GM19438 (cell line): Measurements from ENCODE around the gene ADAR.

Source experiments
- ATAC-seq: cut with Tn5 transposase; IDR thresholded peaks from one replicate; pipeline ENCODE4 v1.9.1; 2021; ENCODE audit warnings: low read depth; ENCODE audit not compliant: unreplicated experiment

ADAR gene

DNA sequence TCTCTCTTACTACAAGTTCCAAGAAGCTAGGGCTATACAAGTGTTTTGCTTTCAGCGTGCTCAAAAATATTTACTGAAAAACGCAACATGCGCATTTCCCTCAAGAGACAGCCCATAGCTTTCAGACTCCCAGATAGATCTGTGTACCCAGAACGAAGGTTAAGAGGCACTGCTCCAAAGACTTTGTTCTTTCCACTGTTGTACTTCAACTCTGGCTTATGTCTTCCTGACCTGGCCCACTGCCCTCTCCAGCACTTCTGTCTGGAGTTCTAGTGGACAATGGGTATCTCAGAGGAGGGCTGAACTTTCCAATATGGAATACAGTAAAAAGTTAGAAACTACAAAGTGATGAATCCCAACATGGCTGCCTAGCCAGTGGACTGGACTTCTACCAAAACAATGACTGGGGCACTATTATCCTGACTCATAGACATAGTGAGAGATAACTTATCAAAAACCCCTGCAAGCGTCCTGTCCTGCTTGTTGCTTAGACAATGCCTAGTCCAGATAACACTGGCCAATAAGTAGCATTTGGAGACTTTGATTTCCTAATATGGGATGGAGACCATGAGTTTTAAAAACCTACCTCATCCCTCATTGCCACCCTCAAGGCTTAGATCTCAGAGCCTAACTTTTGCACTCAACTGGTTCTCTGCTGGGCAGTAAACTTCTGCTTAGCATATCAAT, 8.8 kb upstream of the ADAR start:
- no peak for ATAC-seq

DNA sequence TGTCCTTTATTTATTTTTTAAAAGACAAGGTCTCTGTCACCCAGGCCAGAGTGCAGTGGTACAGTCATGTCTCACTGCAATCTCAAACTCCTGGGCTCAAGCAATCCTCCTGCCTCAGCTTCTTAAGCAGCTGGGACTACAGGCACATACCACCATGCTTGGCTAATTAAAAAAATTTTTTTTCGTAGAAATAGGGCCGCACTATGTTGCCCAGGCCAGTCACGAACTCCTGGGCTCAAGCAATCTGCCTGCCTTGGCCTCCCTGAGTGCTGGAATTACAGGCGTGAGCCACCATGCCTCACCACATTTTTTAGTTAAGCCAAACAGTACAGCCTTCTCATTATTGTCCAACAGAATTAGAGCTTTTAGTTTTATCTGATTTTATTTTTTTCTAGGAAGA, 7.4 kb upstream of the ADAR start:
- ATAC-seq: no peak

DNA sequence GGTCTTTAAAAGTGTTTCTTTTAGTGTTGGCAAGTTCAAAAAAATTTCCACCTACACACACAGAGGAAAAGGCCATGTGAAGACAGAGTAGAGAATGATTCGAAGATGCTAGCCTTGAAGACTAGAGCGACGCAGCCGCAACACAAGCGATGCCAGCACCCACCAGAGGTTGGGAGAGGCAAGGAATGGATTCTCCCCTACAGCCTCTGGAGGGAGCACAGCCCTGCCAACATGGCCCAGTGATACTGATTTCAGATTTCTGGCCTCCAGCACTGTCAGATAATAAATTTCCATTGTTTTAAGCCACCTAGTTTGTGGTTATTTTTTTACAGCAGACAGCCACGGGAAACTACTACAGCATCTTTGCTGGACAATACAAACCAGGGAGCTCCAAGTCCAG, 6.9 kb upstream of the ADAR start:
- no peak for ATAC-seq

DNA sequence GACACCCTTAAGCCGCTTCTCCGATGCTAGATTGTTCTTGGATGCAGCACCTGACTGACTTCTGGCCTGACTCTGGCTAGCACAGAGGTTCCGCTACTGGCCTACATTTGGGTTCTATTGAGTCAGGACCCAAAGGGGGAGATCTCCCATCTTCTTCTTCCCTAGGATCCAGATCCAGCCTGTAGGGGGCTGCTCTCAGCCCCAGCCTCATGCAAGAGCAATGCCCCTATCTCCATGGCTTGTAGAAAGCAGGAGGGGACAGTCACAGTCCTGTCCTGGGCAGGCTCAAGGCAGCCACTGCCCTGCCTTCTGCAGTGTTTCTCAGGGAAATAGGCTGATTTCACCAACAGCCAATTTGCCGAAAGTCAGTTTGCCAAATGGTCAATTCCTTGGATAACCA, 6.3 kb upstream of the ADAR start:
- no peak for ATAC-seq

DNA sequence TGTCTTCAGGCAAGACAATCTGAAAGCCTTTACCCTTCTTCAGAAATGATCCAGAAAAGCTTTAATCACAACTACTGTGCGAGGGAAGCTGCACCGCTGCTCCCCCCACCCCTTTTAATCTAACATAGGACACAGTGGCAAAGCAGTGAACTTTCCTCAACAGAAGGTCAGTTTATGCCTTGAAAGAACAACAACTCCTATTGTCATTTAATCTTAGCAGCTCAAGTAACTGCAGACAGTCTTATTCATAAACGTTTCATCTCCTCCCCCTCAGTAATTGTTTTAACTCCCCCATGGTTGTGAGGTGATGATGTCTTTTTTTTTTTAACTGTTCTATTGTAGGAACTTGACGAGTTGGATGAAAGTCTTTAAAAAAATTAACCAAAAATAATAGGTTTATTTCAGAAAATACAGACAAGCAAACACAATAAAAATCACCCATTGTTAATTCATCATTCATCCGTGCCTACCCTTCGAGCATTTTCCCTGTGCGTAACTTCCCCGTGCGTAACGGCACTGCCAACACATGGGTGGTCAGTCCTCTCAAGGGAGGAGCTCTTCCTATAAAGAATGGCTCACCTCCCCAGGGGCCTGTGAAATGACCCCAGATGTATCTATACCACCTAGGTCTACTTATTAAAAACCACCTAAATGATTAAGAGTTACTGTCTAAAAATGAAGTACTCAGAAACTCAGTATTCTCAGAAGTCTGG, 3.3 kb upstream of the ADAR start:
- no peak for ATAC-seq

DNA sequence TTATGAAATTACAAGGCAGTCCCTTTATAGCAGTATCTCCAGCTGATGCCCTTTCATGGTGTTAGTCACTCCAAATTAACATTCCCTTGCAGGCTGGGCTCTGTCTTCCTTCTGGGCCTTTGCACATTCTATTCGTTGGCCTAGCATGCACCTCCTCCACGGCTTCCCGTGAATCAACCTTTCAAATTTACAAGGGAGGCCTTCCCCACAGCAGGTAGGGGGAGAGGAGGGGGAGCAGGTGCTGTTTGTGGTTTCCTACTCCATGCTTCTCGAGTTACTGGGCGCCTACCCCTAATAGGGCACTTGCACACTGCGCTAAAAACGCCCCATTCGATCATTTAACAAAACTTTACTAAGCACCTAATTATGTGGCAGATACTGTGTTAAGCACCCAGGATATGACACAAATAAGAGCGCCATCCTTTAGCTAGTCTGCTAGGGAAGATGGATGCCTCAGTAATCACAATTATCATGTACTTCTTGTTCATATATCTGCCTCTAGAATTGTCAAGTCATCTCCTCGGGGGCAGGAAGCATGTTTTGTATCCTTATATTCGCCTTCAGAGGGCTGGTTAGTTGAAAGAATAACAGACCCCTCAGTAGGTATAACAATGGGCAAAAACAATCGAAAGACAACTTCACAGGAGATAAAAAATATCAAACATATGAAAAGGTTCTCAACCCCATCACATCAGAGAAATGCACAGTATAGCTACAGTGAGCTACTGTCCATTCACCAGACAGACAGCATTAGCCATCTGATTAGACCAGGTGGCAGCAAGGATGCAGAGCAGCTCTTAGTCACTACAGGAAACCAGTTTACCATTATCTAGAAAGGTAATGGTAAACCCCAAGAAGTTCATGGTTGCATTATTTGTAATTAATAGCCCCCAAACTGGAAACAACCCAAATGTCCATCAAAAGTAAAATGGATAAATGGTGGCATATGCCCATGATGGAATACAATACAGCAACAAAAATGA, 1.7 kb upstream of the ADAR start:
- no peak for ATAC-seq

DNA sequence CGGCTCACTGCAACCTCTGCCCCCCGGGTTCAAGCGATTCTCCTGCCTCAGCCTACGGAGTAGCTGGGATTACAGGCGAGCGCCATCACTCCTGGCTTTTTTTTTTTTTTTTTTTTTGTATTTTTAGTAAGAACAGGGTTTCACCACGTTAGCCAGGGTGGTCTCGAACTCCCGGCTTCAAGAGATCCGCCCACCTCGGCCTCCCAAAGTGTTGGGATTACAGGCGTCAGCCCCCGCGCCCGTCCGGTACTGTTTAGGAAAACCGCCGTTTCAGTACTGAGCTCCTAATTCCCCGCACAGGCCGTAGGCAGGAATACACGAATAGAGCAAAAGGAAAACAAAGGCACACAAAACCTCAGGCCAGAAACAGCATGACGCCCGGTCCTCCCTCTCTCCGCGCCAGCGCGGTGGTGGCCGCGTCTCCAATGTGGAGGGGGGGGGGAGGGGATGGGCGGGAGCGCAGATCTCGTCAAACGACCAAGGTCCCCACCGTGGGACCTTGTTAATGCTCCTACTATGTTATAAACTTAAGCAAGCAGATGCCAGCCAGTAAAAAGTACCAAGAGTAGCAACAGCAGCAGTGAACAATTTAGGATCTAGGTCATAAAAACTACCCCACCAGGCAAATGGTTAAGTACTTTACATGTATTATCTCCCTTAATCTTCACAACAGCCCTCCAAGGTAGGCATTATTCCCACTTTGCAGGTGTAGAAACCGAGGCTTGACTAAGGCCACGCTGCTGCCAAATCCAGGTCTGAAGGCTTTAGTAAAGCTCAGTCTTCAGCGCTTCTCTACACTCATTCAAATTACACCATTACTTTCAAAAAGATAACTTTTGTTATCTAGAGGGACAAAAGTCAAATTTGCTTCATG, 648 bp upstream of the ADAR start:
- ATAC-seq: no peak

DNA sequence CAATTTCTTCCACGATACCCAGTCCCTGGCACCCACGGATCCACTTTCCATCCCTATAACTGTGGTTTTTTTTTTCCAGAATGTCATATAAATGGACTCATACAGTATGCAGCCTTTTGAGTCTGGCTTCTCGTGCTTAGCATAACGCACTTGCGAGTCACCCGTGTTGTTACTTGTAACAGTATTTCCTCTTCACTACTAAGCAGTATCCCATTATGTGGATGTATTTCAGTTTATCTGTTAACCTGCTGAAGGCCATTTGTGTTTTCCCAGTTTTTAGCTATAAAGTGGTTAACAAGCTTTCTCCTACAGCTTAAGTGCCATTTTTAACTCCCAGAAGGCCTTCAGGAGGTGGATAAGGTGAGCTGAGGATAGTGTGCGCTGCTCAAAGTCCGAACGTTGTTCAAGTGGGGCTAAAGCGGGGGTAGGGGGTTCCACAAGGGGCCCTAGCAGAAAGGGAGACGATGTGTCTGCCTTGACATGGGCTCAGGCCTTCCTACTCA, 829 bp downstream of the ADAR start:
- ATAC-seq: no peak

DNA sequence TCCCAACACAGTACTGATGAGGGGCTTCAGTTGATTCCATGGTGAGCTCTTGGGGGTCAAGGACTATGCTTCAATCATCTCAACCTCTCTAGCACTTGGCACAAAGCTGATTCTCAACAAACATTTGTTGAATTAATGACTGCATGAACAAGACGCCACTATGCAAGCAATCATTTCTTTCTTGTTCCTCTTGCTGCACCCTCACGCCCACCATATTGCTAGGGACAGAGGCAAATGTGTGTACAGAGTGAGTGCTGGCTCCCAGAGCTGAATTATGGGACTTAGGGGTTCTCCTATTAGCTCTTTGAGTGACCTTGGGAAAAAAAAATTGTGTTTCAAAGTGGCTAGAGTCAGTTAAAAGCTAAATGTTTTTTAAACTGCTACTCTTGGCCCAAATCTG, 2.5 kb downstream of the ADAR start:
- ATAC-seq: no peak

DNA sequence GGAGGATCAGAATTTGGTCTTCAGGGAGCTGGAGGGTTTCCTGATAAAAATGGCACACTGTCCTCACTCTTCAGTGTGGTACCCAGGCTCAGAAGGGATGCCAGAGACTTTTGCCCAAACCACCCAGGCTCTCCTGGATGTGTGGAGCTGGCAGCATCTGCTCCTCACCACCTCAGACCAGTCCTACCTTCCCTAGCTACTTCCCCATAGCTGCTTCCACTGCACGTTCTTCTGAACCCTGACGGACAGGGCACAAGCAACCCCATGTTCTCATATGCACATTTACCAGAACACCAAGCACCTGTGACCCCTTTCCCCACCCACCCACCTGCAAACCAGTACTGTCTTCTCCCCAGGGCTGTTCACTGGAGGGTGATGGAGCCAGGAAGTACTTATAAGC, 4.7 kb downstream of the ADAR start:
- ATAC-seq: no peak

DNA sequence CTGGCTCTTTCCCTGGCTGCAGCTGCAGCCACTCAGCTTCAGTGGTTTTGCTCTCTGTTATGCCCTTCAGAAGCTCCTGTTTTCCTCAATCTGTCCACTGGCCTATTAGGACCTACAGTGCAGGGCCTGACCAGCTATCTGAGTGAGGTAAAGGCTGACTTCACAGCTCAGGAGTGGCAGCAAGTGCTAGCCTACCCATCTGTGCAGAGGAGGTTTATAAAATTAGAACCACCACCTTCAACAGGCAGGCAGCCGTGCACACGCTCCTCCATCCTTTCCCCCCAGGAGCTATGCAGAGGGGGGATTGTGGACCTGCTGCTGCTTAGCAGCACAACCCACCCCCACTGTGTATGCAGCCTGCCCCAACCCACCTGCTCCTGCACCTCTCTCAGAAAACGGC, 8.3 kb downstream of the ADAR start:
- ATAC-seq: no peak

DNA sequence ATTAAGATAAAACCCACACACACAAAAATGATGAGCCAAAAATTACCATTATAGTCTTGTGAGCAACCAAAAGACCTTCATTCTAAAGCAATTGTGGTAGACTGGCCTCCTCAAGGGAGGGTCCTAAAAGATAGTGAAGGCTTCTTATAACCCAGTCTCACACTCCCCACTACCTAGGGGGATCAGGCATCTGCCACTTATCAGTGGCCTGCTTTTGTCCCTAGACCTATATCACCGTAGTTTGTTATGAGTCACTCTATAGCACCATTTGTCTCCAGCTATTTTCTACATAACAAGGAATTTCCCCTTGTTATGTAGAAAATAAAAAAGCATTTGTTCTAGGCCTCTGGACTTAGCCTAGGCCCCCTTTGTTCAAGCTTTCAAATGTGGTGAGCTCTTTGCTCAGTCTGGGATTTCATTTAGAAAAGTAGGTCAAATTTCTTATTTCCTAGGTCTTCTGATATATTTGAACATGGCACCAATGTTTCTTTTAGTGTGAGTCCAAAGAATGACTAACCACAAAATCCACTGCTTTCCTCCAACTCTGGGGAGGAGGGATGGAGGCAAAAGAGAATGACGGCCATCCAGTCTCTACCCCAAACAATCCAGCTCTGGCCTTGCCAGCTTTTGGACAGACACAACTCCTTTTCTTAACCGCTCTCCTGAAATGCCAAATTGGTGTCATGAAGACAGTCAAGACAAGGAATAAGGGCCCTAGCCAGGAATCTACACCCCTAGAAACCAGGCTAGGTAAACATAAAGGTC, 8.9 kb downstream of the ADAR start:
- no peak for ATAC-seq

DNA sequence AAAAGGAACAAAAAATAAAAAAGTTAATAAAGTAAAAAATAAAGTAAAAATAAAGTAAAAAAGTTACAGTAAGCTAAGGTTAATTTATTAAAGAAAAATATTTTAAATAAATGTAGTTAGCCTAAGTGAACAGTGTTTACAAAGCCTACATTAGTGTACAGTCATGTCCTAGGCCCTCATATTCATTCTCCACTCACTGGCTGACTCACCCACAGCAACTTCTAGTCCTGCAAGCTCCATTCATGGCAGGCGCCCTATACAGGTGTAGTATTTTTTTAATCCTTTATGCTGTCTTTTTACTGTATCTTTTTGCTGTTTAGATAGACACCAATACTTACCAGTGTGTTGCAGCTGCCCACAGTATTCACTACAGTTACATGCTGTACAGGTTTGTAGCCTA, 12.4 kb downstream of the ADAR start:
- ATAC-seq: no peak

DNA sequence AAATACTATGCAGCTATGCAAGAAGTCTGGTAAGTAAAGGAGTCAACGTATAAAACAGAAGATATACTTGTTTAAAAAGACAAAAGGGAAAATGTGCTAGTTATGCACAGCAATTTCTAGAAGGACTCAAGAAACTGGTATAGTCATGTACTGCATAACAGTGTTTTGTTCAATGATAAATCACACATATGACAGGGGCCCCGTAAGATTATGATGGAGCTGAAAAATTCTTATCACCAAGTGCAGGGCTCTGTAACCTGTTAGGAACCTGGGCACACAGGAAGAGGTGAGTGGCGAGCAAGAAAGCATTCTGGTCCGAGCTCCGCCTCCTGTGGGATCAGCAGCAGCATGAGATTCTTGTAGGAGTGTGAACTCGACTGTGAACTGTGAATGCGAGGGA, 13.2 kb downstream of the ADAR start:
- no peak for ATAC-seq

DNA sequence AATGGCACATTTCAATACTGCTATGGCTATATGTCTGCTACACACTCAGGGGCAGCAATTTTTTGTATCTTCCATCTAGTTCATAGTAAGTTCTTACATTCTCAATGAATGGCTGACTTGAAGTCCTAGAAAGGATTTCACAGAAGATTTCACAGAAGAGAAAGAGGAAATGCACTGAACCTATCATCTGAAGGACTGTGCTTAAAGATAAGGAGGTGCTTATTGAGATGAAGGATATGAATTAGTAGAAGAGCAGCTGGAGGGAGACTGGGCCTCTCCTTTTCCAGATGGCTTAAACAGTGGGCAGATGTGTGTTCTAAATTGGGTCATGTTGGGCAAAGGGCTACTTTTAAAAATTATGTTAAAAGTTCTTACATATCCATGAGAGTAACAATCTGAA, 14.6 kb downstream of the ADAR start:
- ATAC-seq: no peak

DNA sequence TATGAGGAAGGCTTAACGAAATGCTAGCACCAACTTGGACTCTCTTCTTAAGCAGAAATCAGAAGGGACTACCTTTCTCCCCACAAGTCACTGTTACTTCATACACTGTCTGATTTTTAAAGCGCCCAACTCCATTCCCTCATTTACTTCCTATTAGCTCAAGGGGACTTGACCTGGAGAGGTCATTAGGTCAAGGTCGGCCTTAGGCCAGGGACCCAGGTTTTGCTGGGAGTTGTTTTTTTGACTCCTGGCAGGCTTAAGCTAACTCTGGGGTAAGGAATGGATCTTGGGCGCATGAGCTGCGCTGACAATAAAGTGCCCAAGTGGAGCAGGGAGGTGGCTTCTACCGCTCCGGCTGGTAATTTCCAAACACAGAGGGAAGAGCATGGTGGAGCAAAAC, 16.8 kb downstream of the ADAR start:
- ATAC-seq: no peak

DNA sequence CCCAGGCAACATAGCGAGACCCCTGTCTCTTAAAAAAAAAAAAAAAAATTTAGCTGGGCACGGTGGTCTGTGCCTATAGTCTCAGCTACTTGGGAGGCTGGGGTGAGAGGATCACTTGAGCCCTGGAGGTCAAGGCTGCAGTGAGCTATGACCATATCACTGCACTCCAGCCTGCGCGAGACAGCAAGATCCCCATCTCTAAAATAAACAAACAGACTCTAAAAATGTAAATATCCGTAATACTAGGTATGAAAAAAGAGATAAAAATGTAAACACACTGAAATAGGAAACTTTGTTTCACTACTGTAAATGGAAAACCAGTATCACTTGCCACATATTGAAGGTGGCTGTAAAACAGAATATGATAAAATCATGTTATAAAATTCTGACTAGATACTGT, 17.2 kb downstream of the ADAR start:
- ATAC-seq: no peak

DNA sequence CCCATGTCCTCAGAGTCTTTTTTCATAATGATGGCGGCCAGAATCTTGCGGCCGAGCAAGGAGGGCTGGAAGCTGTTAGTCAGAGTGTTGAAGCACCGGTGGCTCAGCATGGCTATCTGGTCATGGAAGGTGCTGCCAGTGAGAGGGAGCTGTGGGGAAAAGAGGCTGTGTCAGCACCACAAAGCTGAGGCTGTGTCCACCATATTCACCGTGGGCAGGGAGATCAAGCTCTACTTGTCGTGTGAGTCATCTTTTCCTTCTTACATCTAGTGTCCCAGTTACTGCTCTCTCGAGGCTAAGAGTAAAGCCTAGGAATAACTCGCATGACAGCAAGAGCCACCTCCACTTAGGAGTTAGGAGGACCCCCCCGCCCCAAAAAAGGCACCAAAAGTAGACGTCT, 18.2 kb downstream of the ADAR start:
- no peak for ATAC-seq

DNA sequence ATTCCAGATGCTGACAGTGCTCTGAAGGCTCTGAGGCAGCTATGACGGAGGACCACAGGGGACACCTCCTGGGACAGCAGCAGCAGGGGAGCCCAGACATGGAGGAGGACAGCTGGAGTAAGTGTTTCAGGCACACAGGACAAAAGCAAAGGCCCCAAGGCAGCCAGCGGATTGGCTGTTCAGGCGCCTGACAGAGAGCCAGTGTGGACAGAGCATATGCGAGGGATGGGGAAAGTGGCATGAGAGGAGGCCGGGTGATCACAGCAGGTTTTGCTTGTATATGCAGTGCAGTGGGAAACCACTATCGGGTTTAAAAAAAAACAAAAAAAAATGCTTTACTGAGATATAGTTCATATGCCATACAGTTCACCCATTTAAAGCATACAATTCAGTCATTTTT, 21.3 kb downstream of the ADAR start:
- no peak for ATAC-seq

DNA sequence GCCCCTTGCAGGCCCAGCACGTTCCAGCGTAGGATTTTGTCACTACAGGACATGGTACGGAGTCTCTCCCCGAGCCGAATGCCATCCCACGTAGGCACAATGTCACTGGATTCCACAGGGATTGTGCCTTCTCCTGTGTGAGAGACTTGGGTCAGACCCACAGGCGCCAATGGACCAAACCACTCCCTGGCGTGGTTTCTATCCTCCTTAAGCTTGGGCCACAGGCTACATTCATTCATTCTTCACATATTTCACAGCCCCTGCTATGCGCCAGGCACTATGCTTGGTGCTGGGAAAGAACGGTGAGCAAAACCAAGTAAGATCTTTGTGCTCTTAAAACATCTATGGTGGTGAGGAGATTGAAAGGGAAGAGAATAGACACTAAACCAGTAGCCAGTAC, 21.8 kb downstream of the ADAR start:
- no peak for ATAC-seq
